Cardiac fibroblast (primary cell): ENCODE data around the gene MPPED2.

Experiments used
- DNase-seq, 2 donors: peaks; one replicate each; pipeline versions ENCODE4 v3.0.0 to v3.0.0-alpha.2; 2010; ENCODE audit warnings: low read depth in 2 of 2
- H3K4me3 ChIP-seq, 2 donors: replicated peaks in 1 of 2; 1 replicate in 1 of 2; 2 replicates in 1 of 2; pipeline ENCODE4 v1.5.1; 2011; ENCODE audit warnings: low read depth in 2 of 2, low read length in 2 of 2, mild to moderate bottlenecking in 2 of 2, moderate library complexity in 1 of 2
- TF ChIP-seq, protein P1 (sequence below): IDR thresholded peaks from one replicate; pipeline ENCODE4 v1.5.1; 2011; ENCODE audit warnings: low read depth, mild to moderate bottlenecking, low read length, inconsistent platforms

Gene MPPED2

DNA sequence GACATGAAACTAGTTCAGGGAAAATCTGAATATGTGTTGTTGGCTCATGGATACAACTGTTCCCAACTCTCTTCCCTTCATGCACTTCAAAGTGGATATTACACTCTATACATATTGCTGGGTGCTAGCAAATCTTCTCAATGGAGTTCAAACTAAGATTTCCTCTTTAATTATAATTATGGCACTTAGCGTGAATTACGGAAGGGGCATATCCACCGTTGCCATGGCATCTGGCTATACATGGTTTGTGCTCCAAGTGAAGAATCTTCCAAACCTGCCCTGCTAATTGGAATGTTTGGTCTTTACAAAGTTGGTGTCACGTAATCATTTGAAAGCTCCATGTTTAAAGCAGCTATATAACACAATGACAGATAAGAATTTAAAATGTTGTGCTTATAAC lies 5.6 kb downstream of the MPPED2 start:
- TF ChIP-seq, protein P1, sequence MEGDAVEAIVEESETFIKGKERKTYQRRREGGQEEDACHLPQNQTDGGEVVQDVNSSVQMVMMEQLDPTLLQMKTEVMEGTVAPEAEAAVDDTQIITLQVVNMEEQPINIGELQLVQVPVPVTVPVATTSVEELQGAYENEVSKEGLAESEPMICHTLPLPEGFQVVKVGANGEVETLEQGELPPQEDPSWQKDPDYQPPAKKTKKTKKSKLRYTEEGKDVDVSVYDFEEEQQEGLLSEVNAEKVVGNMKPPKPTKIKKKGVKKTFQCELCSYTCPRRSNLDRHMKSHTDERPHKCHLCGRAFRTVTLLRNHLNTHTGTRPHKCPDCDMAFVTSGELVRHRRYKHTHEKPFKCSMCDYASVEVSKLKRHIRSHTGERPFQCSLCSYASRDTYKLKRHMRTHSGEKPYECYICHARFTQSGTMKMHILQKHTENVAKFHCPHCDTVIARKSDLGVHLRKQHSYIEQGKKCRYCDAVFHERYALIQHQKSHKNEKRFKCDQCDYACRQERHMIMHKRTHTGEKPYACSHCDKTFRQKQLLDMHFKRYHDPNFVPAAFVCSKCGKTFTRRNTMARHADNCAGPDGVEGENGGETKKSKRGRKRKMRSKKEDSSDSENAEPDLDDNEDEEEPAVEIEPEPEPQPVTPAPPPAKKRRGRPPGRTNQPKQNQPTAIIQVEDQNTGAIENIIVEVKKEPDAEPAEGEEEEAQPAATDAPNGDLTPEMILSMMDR: no peak
- H3K4me3 ChIP-seq: no peak overlapping the region
- no peak for DNase-seq

DNA sequence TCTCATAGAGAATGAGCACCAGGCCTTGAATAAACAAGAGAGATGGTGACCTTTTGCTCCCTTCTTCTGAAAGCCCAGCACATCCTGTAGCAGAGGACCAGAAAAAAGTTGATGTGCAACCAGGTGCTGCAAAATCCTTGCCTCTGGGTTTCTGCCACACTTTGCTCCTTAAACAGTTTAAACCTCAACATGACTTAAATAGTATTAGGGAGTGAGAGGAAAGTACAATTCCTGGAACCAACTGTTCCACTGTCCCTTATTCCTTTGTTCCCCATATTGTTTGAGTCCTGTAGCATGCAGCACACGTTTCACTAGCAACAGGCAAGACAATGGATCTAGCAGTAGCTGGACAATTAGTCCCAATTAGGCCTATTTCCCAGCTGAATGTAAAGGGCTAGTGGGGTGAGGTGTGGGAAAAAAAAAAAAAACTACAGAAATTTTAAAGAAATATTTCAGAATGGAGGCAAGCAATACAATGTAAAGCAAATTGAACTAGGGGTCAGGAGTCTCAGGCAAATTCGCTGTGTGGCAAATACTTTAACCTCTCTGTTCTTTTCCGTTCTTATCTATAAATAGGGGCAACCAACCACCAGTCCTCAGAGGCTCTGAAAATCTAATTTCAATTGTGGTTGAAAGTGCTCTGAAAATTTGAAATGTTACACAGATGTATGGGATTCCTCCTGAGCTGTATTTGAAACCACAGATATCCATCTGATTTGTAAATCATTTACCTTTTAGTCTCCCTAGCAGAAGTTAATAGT lies 6.6 kb downstream of the MPPED2 start:
- TF ChIP-seq, protein P1: no peak
- no peak for DNase-seq
- no peak overlapping the region for H3K4me3 ChIP-seq

DNA sequence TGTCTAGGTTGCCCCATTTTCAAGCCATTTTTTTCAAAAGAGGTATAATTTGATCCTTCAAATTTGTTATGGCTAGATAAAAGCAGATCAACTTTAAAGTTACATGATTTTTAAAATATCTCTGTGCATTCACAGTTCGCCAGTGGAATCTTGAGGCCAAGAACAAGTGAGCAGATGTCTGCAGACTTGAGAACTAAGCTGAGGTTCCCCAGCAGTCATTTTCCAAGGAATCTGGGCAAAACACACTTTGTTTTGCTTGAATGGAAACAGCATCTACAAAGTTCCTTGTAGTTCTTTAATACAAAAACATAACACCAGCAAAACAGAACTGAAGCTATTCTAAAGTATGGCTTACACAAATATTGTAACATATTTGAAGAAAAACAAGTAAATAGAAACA lies 7.7 kb downstream of the MPPED2 start:
- TF ChIP-seq, protein P1: no peak
- no peak for DNase-seq
- no peak overlapping the region for H3K4me3 ChIP-seq

DNA sequence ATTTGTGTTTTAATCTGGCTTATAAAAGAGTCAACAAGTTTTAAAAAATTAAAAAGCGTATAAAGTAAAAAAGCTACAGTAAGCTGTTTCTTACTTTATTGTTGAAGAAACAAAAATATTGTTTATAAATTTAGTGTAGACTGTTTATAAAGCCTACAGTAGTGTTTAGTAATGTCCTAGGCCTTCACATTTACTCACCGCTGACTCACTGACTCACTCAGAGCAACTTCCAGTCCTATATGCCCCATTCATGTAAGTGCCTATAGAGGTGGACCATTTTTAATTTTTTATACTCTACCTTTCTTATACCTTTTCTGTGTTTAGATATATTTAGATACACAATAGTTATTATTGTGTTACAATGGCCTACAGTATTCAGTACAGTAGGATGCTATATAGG lies 12.2 kb downstream of the MPPED2 start:
- TF ChIP-seq, protein P1: no peak

DNA sequence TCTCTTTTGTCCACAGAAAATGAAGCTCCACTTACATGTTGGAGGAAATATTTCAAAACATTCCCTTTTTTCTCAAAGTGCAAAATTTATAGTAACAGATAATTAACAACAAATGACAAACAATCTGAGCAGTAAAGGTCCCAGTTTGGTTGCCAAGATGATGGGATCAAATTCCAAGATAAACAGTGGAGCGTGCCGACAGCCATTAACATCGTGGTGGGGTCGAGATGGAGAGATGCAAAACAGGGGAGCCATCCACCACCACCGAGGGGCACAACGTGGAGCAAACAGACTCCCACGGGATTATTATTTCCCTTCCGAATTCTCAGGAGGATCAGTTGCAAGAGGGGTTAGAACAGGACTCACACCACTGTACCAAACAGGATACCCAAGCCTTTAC lies 17.2 kb downstream of the MPPED2 start:
- no peak overlapping the region for H3K4me3 ChIP-seq
- TF ChIP-seq, protein P1: no peak
- DNase-seq: no peak

More for the DNA sequence above, 12.2 kb downstream of the MPPED2 start:
- DNase-seq: no peak
- no peak overlapping the region for H3K4me3 ChIP-seq

DNA sequence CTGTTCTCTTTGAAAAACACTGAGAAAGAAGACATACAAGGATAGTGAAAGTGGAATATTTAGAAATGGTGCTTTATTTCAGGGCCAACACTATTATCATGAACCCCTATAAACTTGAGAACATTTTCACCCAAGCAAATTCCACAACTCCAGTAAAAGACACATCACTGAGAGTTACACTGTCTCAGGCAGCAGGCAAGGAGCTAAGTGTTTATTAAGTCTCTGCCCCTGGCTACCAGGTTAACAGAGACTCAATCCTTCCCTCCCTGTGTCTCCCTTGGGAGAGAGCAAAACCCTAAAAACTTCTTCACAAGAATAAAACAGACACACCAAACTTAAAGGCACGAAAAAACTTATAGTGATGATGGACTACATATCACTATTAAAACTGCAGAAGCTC lies 18.5 kb downstream of the MPPED2 start:
- H3K4me3 ChIP-seq: no peak overlapping the region
- DNase-seq: no peak
- TF ChIP-seq, protein P1: no peak

DNA sequence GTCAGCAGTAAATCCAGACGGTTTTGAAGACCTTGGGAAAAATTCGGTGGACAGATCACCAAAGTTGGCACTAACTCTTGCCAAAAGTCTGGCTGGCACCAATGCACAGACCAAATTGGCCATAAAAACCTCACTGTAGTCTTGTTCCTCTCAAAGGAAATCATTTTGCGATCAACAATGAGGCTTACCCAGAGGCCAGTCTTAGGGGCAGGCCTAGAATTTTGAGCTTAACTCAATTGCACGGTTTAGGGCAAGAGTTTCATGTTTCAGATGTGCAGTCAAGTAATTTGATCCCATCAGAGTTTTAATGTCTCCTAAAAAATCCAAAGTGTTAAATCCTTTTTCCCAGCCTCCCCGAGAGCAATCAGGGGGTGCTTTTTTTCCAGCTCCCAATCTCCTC lies 19.0 kb downstream of the MPPED2 start:
- DNase-seq: no peak
- TF ChIP-seq, protein P1: no peak
- no peak overlapping the region for H3K4me3 ChIP-seq
